Erythroblast (primary cell): Measurements from ENCODE around the gene OOSP4B.

Source experiments
- GATA1 ChIP-seq: IDR thresholded peaks from 2 replicates; pipeline ENCODE4 v1.6.1; 2011; ENCODE audit warnings: low read depth, mild to moderate bottlenecking, control low read depth, low read length, moderate library complexity
- POLR2A ChIP-seq: IDR thresholded peaks from 2 replicates; pipeline ENCODE4 v1.6.1; 2011; ENCODE audit warnings: mild to moderate bottlenecking, low read length

DNA sequence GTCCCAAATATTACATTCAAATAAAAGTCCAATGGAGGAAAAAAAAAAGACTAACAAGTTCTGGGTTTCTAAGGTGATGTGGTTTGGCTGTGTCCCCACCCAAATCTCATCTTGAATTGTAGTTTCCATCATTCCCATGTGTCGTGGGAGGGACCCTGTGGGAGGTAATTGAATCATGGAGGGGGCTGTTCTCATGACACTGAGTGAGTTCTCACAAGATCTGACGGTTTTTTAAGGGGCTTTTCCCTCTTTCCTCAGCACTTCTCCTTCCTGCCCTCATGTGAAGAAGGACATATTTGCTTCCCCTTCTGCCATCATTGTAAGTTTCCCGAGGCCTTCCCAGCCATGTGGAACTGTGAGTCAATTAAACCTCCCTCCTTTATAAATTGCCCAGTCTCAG is 63.6 kb downstream of the OOSP4B start:
- TF ChIP-seq POLR2A (no peak), GATA1 (no peak)
